Tibial nerve (tissue), 4 donors: ENCODE results near the gene THBS3.

Experiments
- EP300 ChIP-seq, 2 donors: sonication (generic); formaldehyde crosslinking; IDR thresholded peaks; one replicate each; pipeline ENCODE4 v1.6.1; 2017; ENCODE audit warnings: antibody characterized with exemption in 2 of 2, mild to moderate bottlenecking in 1 of 2
- POLR2A ChIP-seq, 2 donors: fragments of 450-650 bp; IDR thresholded peaks; one replicate each; pipeline ENCODE4 v1.6.1; 2017; ENCODE audit warnings: antibody characterized with exemption in 2 of 2, mild to moderate bottlenecking in 2 of 2, moderate library complexity in 2 of 2
- TF ChIP-seq, protein P1 (sequence below), 5 experiments: fragments of 200-600 bp in 3 of 5; fragments of 450-650 bp in 2 of 5; sonication (generic) in 3 of 5; IDR thresholded peaks; one replicate each; pipeline ENCODE4 v1.5.1; 2016 to 2019; ENCODE audit warnings: antibody characterized with exemption in 5 of 5, mild to moderate bottlenecking in 3 of 5, moderate library complexity in 2 of 5

DNA sequence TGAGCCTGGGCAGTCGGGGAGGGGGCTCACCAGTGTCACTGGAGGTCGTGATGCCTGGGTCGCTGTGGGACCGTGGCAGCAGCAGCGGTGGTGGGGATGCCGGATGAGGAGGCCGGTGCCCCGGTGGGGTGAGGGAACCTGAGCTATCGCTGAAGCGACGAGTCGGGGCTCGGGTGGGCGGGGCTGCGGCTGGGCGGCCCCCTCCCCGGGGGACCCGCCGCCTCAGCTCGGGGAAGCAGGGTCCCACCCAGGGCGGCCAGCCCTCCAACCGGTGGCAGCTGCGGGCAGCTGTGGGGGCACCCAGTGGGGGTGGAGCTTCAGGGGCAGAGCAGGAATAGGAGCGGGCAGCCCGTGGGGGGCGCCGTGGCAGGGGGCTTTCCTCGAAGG, 42.5 kb upstream of the THBS3 start:
- TF ChIP-seq EP300 (IDR thresholded peaks at IDR 0.05): no peak
- TF ChIP-seq, protein P1, sequence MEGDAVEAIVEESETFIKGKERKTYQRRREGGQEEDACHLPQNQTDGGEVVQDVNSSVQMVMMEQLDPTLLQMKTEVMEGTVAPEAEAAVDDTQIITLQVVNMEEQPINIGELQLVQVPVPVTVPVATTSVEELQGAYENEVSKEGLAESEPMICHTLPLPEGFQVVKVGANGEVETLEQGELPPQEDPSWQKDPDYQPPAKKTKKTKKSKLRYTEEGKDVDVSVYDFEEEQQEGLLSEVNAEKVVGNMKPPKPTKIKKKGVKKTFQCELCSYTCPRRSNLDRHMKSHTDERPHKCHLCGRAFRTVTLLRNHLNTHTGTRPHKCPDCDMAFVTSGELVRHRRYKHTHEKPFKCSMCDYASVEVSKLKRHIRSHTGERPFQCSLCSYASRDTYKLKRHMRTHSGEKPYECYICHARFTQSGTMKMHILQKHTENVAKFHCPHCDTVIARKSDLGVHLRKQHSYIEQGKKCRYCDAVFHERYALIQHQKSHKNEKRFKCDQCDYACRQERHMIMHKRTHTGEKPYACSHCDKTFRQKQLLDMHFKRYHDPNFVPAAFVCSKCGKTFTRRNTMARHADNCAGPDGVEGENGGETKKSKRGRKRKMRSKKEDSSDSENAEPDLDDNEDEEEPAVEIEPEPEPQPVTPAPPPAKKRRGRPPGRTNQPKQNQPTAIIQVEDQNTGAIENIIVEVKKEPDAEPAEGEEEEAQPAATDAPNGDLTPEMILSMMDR (IDR thresholded peaks at IDR 0.05): no peak
- no peak for TF ChIP-seq POLR2A (IDR thresholded peaks at IDR 0.05)
